ENCODE data around the gene DGKZ.

DGKZ gene

GRCh38 chr11:46391578-46392420 is 44.5 kb downstream of the DGKZ start, which contains the start of gene CHRM4:
CHRM4 (minus strand) TSS chr11:46391776; CDS start chr11:46386557, 5,219 bp downstream.
- Histone ChIP-seq H3K9me3 (ENCODE audit: insufficient read depth, low read length) (no peaks in the 10 kb centered on the region), H3K4me3 (ENCODE audit: insufficient read length, low read depth) (peak within 1 kb of the TSS; percentile 49), H3K4me1 (ENCODE audit: insufficient read depth, insufficient read length) (peaks cover 35% of the 10 kb centered on the region), H3K36me3 (ENCODE audit: insufficient read depth, insufficient read length, low read length) (peaks cover 11% of the 10 kb centered on the region), H3K9ac (ENCODE audit: insufficient read length, low read depth) (peak within 1 kb of the TSS; percentile 67), H3K27me3 (ENCODE audit: insufficient read depth, insufficient read length) (peaks cover 61% of the 10 kb centered on the region)
- DNase-seq (ENCODE audit: low read depth, low spot score) = no peak
- no peak for TF ChIP-seq ZNF274 (IDR thresholded peaks at IDR 0.05; ENCODE audit: low read depth, low read length)
- TF ChIP-seq SUZ12 (IDR thresholded peaks at IDR 0.05; ENCODE audit: extremely low read depth, insufficient read depth, insufficient read length) = no peak
- TF ChIP-seq YY1 (IDR thresholded peaks at IDR 0.05; ENCODE audit: insufficient read depth, insufficient read length) = no peak

DNA sequence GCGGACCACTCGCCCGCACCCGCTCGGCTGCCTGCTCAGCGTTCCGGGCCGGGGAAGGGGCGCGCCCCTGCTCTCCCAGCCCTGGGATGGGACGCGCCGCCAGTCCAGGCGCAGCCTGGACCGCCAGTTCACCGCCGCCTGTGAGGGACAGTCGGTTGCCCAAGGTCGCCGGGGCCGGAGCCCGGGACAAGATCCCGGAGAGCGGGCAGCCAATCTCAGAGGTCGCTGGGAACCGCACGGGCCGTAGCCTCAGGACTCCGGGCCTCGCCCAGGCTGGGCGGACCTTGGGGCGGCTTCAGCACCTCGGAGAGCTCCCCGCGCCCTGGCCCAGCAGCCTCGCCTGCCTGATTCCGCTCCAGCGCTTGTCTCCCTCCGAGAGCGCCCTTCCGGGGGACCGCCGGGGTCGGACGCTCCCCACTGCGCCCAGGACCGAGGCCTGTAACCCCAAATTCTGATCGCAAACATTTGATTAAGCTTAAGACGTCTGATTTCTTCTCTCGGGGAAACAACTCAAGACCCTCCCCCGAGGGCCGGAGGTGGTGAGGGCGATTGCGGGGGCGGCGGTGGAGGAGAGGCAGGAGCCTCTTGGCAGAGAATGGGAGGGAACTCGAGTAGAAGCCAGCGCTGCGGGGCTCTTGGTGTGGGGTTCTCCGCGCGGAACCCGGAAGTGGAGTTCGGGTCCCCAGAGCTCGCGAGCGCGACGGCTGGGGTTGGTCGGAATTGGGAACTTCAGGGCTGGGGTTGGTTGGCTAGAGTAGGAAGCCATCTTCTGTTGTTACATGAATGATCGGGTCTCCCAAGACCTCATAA is 45.4 kb downstream of the DGKZ start:
- Histone ChIP-seq H3K4me1 (ENCODE audit: insufficient read depth, insufficient read length) (peaks cover 30% of the 10 kb centered on the region), H3K27me3 (ENCODE audit: insufficient read depth, insufficient read length) (peaks cover 53% of the 10 kb centered on the region), H3K36me3 (ENCODE audit: insufficient read depth, insufficient read length, low read length) (peaks cover 19% of the 10 kb centered on the region), H3K9ac (ENCODE audit: insufficient read length, low read depth) (peak overlapping the region; percentile 61), H3K9me3 (ENCODE audit: insufficient read depth, low read length) (no peaks in the 10 kb centered on the region), H3K4me3 (ENCODE audit: insufficient read length, low read depth) (peak overlapping the region; percentile 49)
- peak; percentile 91 for DNase-seq (ENCODE audit: low read depth, low spot score)
- TF ChIP-seq YY1 (IDR thresholded peaks at IDR 0.05; ENCODE audit: insufficient read depth, insufficient read length) (no peak), ZNF274 (IDR thresholded peaks at IDR 0.05; ENCODE audit: low read depth, low read length) (no peak), SUZ12 (IDR thresholded peaks at IDR 0.05; ENCODE audit: extremely low read depth, insufficient read depth, insufficient read length) (peak; percentile 30)

DNA sequence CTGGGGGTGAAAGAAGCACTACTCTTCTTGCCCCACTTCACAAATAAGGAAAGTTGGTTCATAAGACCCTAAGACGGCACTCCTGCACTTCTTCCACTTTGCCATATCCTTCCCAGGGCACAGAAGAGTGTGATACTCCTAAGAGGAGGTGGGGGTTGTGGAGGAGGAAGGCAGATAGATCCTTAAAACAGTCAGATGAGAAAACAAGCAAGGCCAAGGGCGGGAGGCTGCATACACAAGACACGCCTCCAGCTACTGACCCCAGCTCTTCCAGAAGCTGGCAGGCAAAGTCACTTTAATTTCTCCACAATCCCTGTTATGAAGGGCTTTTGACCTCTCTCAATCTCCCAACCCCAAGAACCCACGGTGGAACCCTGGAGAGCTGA is 46.0 kb downstream of the DGKZ start:
- Histone ChIP-seq H3K4me1 (ENCODE audit: insufficient read depth, insufficient read length) (peaks cover 24% of the 10 kb centered on the region), H3K9me3 (ENCODE audit: insufficient read depth, low read length) (no peaks in the 10 kb centered on the region), H3K27me3 (ENCODE audit: insufficient read depth, insufficient read length) (peaks cover 47% of the 10 kb centered on the region), H3K9ac (ENCODE audit: insufficient read length, low read depth) (peak overlapping the region; percentile 61), H3K36me3 (ENCODE audit: insufficient read depth, insufficient read length, low read length) (peaks cover 25% of the 10 kb centered on the region), H3K4me3 (ENCODE audit: insufficient read length, low read depth) (peak overlapping the region; percentile 49)
- no peak for DNase-seq (ENCODE audit: low read depth, low spot score)
- TF ChIP-seq ZNF274 (IDR thresholded peaks at IDR 0.05; ENCODE audit: low read depth, low read length) = no peak
- TF ChIP-seq YY1 (IDR thresholded peaks at IDR 0.05; ENCODE audit: insufficient read depth, insufficient read length) = no peak
- TF ChIP-seq SUZ12 (IDR thresholded peaks at IDR 0.05; ENCODE audit: extremely low read depth, insufficient read depth, insufficient read length) = no peak

DNA sequence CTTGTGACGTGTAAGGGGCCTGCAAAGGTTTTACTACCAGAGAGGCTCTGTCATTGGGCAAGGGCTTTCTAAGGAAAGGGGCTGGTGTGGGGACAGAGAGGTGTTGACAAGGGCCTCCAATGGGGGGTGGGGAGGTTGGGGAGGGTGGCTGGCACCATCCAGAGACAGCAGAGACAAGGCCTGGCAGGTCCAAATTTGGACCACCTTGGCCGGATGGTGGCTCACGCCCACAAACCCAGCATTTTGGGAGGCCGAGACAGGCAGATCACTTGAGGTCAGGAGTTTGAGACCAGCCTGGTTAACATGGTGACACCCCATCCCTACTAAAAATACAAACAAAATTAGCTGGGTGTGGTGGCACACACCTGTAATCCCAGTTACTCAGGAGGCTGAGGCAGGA is 46.5 kb downstream of the DGKZ start:
- DNase-seq (ENCODE audit: low read depth, low spot score) = no peak
- no peak overlapping the region for H3K4me3 ChIP-seq (ENCODE audit: insufficient read length, low read depth)
- no peaks in the 10 kb centered on the region for H3K9me3 ChIP-seq (ENCODE audit: insufficient read depth, low read length)
- peaks cover 42% of the 10 kb centered on the region for H3K27me3 ChIP-seq (ENCODE audit: insufficient read depth, insufficient read length)
- no peak overlapping the region for H3K9ac ChIP-seq (ENCODE audit: insufficient read length, low read depth)
- H3K36me3 ChIP-seq (ENCODE audit: insufficient read depth, insufficient read length, low read length) = peaks cover 27% of the 10 kb centered on the region
- TF ChIP-seq YY1 (IDR thresholded peaks at IDR 0.05; ENCODE audit: insufficient read depth, insufficient read length) (no peak), SUZ12 (IDR thresholded peaks at IDR 0.05; ENCODE audit: extremely low read depth, insufficient read depth, insufficient read length) (no peak), ZNF274 (IDR thresholded peaks at IDR 0.05; ENCODE audit: low read depth, low read length) (no peak)
- peaks cover 18% of the 10 kb centered on the region for H3K4me1 ChIP-seq (ENCODE audit: insufficient read depth, insufficient read length)

- DNase-seq (ENCODE audit: low read depth, low spot score) = no peak
- H3K4me1 ChIP-seq (ENCODE audit: insufficient read depth, insufficient read length) = no peaks in the 10 kb centered on the region
- H3K9me3 ChIP-seq (ENCODE audit: insufficient read depth, low read length) = no peaks in the 10 kb centered on the region
- peaks cover 52% of the 10 kb centered on the region for H3K36me3 ChIP-seq (ENCODE audit: insufficient read depth, insufficient read length, low read length)
- peaks cover 15% of the 10 kb centered on the region for H3K27me3 ChIP-seq (ENCODE audit: insufficient read depth, insufficient read length)
- no peak overlapping the region for H3K4me3 ChIP-seq (ENCODE audit: insufficient read length, low read depth)
- TF ChIP-seq ZNF274 (IDR thresholded peaks at IDR 0.05; ENCODE audit: low read depth, low read length) = no peak
- no peak for TF ChIP-seq SUZ12 (IDR thresholded peaks at IDR 0.05; ENCODE audit: extremely low read depth, insufficient read depth, insufficient read length)
- no peak for TF ChIP-seq YY1 (IDR thresholded peaks at IDR 0.05; ENCODE audit: insufficient read depth, insufficient read length)
- no peak overlapping the region for H3K9ac ChIP-seq (ENCODE audit: insufficient read length, low read depth)
These were observed 50.3 kb downstream of the DGKZ start for GRCh38 chr11:46397526-46397925.

- H3K9ac ChIP-seq (ENCODE audit: insufficient read length, low read depth) = no peak overlapping the region
- no peak for DNase-seq (ENCODE audit: low read depth, low spot score)
- H3K27me3 ChIP-seq (ENCODE audit: insufficient read depth, insufficient read length) = no peaks in the 10 kb centered on the region
- TF ChIP-seq SUZ12 (IDR thresholded peaks at IDR 0.05; ENCODE audit: extremely low read depth, insufficient read depth, insufficient read length) = no peak
- TF ChIP-seq ZNF274 (IDR thresholded peaks at IDR 0.05; ENCODE audit: low read depth, low read length) = no peak
- TF ChIP-seq YY1 (IDR thresholded peaks at IDR 0.05; ENCODE audit: insufficient read depth, insufficient read length) = no peak
- no peaks in the 10 kb centered on the region for H3K9me3 ChIP-seq (ENCODE audit: insufficient read depth, low read length)
- H3K4me1 ChIP-seq (ENCODE audit: insufficient read depth, insufficient read length) = peaks cover 8% of the 10 kb centered on the region
- peaks cover 70% of the 10 kb centered on the region for H3K36me3 ChIP-seq (ENCODE audit: insufficient read depth, insufficient read length, low read length)
- H3K4me3 ChIP-seq (ENCODE audit: insufficient read length, low read depth) = no peak overlapping the region
These were observed 56.0 kb downstream of the DGKZ start for GRCh38 chr11:46402957-46403902.

All from NT2/D1 (cell line).